Mesothelial cell of epicardium (in vitro differentiated cells): Measurements from ENCODE around the gene WWOX. TPM values are rescaled to one million over a fixed set of nuclear protein-coding genes. Genes with fewer than 3 reads are reported as not detected.

Source experiments
- DNase-seq, 2 experiments: peaks; one replicate each; pipeline ENCODE4 v3.0.0; 2021; ENCODE audit warnings: low spot score in 2 of 2; ENCODE audit not compliant: unreplicated experiment in 2 of 2
- H3K27ac Mint-ChIP-seq: 2 replicates; pipeline ENCODE4 v1.8.0; 2021; ENCODE audit warnings: mixed read lengths
- H3K27me3 Mint-ChIP-seq: 2 replicates; pipeline ENCODE4 v1.8.0; 2021; ENCODE audit warnings: low read depth, mixed read lengths
- H3K36me3 Mint-ChIP-seq: 2 replicates; pipeline ENCODE4 v1.8.0; 2021; ENCODE audit warnings: mixed read lengths
- H3K4me1 Mint-ChIP-seq: 2 replicates; pipeline ENCODE4 v1.8.0; 2021; ENCODE audit warnings: mixed read lengths
- H3K4me3 Mint-ChIP-seq: 2 replicates; pipeline ENCODE4 v1.8.0; 2021; ENCODE audit warnings: mild to moderate bottlenecking, moderate library complexity, mixed read lengths
- H3K9me3 Mint-ChIP-seq: 2 replicates; pipeline ENCODE4 v1.8.0; 2021; ENCODE audit warnings: mixed read lengths
- total RNA-seq: library from RNA; stranded (reverse); gene quantifications from 3 replicates; pipeline ENCODE4 v1.2.1, GENCODE V29; 2021
- TF ChIP-seq, protein P1 (sequence below): fragments of 200-600 bp; sonication (generic); IDR thresholded peaks from one replicate; pipeline ENCODE4 v1.5.0; 2021; ENCODE audit warnings: antibody characterized with exemption; ENCODE audit not compliant: unreplicated experiment

WWOX gene
- total RNA-seq, 1 donor from 2014 or later, result 29.7 TPM

DNA sequence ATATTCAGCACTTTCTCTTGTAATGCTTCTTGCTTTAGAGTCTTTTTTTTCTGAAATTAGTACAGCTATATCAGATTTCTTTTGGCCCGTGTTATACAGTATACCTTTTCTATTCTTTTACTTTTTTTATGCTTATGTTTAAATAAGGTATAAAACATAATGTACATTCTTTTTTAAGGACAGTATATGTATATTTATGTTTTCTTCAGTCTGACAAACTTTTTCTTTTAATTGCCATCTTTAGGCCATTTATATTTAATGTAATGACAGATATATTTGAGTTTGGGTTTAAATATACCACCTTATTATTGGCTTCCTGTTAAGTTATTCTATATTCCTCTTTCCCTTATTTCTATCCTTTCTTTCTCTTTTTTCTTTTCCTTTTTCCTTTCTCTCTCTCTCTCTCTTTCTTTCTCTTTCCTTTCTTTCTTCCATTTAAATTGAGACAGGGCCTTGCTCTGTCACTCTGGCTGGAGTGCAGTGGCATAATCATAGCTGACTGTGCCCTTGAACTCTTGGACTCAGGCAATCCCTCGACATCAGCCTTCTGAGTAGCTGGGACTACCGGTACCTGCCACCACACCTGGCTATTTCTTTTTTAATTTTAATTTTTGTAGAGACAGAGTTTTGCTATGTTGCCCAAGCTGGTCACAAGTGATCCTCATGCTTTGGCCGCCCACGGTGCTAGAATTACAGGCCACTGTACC is 61.7 kb downstream of the WWOX start:
- TF ChIP-seq, protein P1, sequence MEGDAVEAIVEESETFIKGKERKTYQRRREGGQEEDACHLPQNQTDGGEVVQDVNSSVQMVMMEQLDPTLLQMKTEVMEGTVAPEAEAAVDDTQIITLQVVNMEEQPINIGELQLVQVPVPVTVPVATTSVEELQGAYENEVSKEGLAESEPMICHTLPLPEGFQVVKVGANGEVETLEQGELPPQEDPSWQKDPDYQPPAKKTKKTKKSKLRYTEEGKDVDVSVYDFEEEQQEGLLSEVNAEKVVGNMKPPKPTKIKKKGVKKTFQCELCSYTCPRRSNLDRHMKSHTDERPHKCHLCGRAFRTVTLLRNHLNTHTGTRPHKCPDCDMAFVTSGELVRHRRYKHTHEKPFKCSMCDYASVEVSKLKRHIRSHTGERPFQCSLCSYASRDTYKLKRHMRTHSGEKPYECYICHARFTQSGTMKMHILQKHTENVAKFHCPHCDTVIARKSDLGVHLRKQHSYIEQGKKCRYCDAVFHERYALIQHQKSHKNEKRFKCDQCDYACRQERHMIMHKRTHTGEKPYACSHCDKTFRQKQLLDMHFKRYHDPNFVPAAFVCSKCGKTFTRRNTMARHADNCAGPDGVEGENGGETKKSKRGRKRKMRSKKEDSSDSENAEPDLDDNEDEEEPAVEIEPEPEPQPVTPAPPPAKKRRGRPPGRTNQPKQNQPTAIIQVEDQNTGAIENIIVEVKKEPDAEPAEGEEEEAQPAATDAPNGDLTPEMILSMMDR, result no peak
- Mint-ChIP-seq H3K27me3 (no peaks in the 10 kb centered on the region), H3K4me1 (no peaks in the 10 kb centered on the region), H3K9me3 (peaks cover 26% of the 10 kb centered on the region), H3K36me3 (peaks cover 18% of the 10 kb centered on the region), H3K4me3 (no peak overlapping the region), H3K27ac (no peak overlapping the region)
- no peak for DNase-seq

DNA sequence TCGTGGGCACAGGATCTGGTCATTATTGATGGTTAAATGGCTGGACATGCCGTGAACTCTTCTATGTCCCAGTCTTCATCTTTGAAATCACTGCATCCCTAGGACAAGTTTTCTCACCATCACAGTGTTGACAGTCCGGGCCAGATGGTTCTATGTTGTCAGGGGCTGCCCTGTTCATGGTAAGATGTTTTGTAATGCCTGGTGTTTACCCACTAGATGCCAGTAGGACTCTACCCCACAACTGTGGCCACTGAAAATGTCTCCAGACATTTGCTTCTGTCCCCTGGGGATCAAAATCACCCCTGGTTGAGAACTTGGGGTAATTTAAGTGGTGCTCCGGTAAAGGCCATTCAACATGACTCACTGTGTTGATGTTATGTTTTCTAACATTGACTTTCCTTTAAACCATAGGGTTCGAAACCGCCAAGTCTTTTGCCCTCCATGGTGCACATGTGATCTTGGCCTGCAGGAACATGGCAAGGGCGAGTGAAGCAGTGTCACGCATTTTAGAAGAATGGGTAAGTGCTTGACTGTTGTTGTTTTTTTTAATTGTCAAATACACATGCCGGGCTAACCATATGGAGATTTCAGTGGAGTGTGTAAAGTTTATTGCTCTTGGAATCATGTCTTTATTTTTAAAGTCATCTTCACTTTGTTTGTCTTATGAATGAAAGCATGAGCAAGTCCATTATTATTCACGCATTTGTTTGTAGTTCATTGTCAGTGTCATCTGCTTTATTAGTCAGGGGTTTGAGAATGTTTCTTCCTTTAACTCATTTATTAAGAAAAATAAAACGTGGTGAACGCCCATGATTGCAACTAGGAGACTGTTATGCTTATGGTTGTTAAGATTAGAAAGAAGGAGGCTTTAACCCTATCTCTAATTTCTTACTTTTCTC is 64.6 kb downstream of the WWOX start:
- no peak for DNase-seq
- TF ChIP-seq, protein P1, result no peak
- Mint-ChIP-seq H3K4me1 (no peaks in the 10 kb centered on the region), H3K9me3 (peaks cover 22% of the 10 kb centered on the region), H3K27me3 (no peaks in the 10 kb centered on the region), H3K27ac (no peak overlapping the region), H3K4me3 (no peak overlapping the region), H3K36me3 (peaks cover 19% of the 10 kb centered on the region)

DNA sequence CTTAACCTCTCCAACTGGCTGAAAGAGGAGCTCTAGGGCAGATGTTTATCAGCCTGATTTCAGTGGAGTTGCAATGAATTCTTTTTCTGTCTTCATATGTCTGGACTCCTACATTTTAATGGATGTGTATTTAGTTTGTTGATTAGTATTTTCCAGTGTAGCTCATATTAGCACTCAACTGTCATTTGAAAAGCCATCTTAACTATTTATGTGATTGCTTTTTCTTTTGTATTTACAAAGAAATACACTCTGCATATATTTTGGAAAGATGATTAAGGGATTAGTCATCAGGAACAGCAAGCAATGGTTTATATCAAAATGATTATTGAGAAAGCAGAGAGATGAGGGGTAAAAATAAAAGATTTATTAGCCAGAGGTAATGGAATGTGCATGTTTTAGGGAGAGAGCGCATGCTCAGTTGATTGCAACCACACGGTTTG is 71.1 kb downstream of the WWOX start:
- DNase-seq, result no peak
- TF ChIP-seq, protein P1, result no peak
- Mint-ChIP-seq H3K27ac (no peak overlapping the region), H3K36me3 (peaks cover 10% of the 10 kb centered on the region), H3K9me3 (peaks cover 7% of the 10 kb centered on the region), H3K4me1 (peaks cover 8% of the 10 kb centered on the region), H3K4me3 (no peak overlapping the region), H3K27me3 (no peaks in the 10 kb centered on the region)

DNA sequence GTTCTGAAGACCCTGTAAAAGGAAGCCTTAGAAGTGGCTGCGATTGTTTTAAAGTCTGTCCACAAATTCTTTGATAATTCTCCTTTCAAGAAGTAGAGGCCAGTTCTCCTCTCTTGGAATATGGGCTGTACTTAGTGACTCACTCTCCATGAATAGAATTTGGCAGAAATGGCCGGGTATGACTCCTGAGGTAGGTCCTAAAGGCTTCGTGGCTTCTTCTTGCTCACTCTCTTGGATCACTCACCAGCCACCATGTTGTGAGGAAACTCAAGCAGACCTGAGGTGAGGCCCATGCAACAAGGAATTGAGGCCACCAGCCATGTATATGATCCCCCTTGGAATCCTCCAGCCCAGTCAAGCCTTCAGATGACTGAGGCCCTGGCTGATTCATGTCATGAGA is 75.8 kb downstream of the WWOX start:
- no peak overlapping the region for H3K27ac Mint-ChIP-seq
- peaks cover 8% of the 10 kb centered on the region for H3K4me1 Mint-ChIP-seq
- no peak for DNase-seq
- H3K27me3 Mint-ChIP-seq, result no peaks in the 10 kb centered on the region
- no peaks in the 10 kb centered on the region for H3K36me3 Mint-ChIP-seq
- TF ChIP-seq, protein P1, result no peak
- H3K4me3 Mint-ChIP-seq, result no peak overlapping the region
- H3K9me3 Mint-ChIP-seq, result no peaks in the 10 kb centered on the region

DNA sequence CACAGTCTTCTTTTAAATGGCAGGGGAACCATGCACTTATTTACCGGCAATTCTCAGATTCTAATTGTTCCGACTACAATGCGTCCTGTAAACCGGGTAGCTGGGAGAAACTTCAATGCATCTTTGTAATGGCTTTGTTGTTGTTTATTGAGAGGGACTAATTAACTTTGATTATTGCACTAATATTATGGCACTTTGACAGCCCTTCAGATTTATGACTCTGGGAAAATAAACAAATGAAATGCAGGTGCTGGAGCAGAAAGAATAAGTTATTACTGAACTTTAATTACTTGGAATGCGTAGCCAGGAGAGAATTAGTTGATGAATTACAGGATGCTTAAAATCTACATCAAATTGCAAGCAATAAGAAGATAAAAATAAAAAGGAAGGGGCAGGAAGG is 77.0 kb downstream of the WWOX start:
- H3K4me3 Mint-ChIP-seq, result no peak overlapping the region
- H3K27ac Mint-ChIP-seq, result no peak overlapping the region
- TF ChIP-seq, protein P1, result no peak
- no peak for DNase-seq
- no peaks in the 10 kb centered on the region for H3K4me1 Mint-ChIP-seq
- H3K9me3 Mint-ChIP-seq, result no peaks in the 10 kb centered on the region
- H3K27me3 Mint-ChIP-seq, result no peaks in the 10 kb centered on the region
- H3K36me3 Mint-ChIP-seq, result no peaks in the 10 kb centered on the region
